ENCODE results near the gene RASGRF1. TPM values are rescaled to one million over a fixed set of nuclear protein-coding genes. Genes with fewer than 3 reads are reported as not detected.

The RASGRF1 gene
- total RNA-seq, 6 experiments from 2014 or later: 0.29 TPM; not detected in 5

DNA sequence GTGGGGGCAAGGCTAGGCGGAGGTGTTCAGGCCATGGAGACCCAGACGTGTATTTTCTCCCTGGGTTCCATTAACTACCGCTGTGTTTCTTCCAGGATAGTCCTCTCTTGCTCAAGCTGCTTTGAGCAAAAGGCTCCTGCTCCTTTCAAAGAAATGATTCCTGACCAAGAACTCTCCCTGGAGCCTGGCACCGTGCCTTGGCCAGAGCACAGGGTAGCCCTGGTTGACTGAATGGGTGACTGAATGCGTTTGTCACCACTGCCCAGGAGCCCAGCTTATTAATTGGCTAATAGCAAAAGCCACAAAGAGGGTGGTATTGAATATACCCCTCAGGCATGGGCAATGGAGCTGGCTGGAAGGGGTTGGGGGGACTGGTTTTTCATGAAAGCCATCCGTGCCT is 13.9 kb downstream of the RASGRF1 start:
- ATAC-seq (no peak), DNase-seq (no peak)
- Histone ChIP-seq H3K27me3 (no peaks in the 10 kb centered on the region), H3K9me3 (no peaks in the 10 kb centered on the region), H3K27ac (no peak overlapping the region), H3K4me3 (no peak overlapping the region), H3K4me1 (no peaks in the 10 kb centered on the region), H3K36me3 (no peaks in the 10 kb centered on the region)
- WGBS (ENCODE audit: insufficient coverage, low coverage, low lambda C conversion rate, missing lambda C conversion rate): 69% methylated on average over 6 of the region's 6 CpGs
- no peak for TF ChIP-seq POLR2A (IDR thresholded peaks at IDR 0.05)
- TF ChIP-seq, protein P1, sequence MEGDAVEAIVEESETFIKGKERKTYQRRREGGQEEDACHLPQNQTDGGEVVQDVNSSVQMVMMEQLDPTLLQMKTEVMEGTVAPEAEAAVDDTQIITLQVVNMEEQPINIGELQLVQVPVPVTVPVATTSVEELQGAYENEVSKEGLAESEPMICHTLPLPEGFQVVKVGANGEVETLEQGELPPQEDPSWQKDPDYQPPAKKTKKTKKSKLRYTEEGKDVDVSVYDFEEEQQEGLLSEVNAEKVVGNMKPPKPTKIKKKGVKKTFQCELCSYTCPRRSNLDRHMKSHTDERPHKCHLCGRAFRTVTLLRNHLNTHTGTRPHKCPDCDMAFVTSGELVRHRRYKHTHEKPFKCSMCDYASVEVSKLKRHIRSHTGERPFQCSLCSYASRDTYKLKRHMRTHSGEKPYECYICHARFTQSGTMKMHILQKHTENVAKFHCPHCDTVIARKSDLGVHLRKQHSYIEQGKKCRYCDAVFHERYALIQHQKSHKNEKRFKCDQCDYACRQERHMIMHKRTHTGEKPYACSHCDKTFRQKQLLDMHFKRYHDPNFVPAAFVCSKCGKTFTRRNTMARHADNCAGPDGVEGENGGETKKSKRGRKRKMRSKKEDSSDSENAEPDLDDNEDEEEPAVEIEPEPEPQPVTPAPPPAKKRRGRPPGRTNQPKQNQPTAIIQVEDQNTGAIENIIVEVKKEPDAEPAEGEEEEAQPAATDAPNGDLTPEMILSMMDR (IDR thresholded peaks at IDR 0.05): no peak
- intact Hi-C loops (cut with DNase I): no loop called here

DNA sequence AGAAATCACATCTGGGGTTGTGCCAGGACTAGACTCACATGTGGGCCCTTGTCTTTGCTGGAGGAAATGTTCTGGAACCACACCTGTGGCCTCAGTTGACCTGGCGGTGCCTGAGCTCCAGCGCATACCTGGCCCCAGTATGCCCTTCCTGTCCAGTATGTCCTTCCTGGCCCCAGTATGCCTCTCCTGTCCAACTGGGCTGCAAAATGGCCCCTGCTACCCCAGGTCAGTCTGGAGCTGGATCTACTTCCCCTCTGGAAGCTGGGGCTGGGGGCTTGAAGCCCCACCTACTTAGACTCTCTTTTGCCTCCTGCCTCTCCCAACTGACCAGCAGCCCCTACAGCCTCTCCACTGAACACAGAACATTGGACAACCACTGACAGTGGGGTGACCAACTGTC is 15.3 kb downstream of the RASGRF1 start:
- intact Hi-C loops (cut with DNase I): no loop called here
- WGBS (ENCODE audit: insufficient coverage, low coverage, low lambda C conversion rate, missing lambda C conversion rate): 15% methylated on average over 2 of the region's 2 CpGs
- DNase-seq (no peak), ATAC-seq (no peak)
- TF ChIP-seq, protein P1 (IDR thresholded peaks at IDR 0.05): no peak
- no peak for TF ChIP-seq POLR2A (IDR thresholded peaks at IDR 0.05)
- Histone ChIP-seq H3K27ac (no peak overlapping the region), H3K27me3 (no peaks in the 10 kb centered on the region), H3K4me3 (no peak overlapping the region), H3K4me1 (no peaks in the 10 kb centered on the region), H3K36me3 (no peaks in the 10 kb centered on the region), H3K9me3 (no peaks in the 10 kb centered on the region)

DNA sequence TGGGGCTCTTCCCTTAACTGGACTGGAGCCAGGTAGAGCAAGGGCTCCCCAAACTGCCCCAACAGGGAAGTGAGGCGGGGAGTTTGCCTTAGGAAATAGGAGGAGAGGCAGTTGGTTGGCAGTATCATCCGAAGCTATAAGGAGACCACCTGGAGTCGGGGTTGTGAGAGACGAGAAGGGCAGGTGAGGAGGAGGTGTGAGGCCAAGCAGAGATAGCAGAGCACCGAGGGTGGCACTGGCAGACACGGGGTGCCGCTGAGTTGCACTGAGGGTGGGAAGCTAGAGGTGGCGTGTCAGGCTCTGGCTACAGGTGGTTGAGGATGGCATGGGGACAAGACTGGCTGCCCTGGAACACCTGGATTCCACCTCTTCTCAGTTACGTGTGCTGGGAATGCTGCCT is 17.2 kb downstream of the RASGRF1 start:
- Histone ChIP-seq H3K9me3 (no peaks in the 10 kb centered on the region), H3K27me3 (no peaks in the 10 kb centered on the region), H3K4me1 (no peaks in the 10 kb centered on the region), H3K27ac (no peak overlapping the region), H3K36me3 (no peaks in the 10 kb centered on the region), H3K4me3 (no peak overlapping the region)
- intact Hi-C loops (cut with DNase I): no loop called here
- 51% methylated on average over 3 of the region's 9 CpGs for WGBS (ENCODE audit: insufficient coverage, low coverage, low lambda C conversion rate, missing lambda C conversion rate)
- no peak for TF ChIP-seq POLR2A (IDR thresholded peaks at IDR 0.05)
- TF ChIP-seq, protein P1 (IDR thresholded peaks at IDR 0.05): no peak
- ATAC-seq (no peak), DNase-seq (no peak)

DNA sequence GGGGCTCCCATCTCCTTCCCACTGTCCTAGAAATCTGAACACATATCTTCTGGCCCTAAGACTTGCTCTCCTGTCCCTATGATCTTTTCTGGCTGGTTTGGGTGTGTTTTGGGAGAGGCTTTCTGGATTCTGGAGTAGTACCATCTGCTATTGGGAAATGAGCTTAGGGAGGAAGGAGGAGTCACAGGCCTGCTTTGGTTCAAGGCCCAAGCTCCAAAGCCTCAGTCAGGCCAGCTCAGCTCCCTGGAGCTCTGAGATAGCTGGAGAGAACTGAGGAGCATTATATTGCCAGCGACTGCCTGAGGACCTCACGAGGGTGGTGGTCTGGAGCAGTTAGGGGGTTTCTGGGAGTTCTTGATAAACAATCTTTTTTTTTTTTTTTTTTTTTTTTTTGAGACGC is 18.7 kb downstream of the RASGRF1 start:
- no peak for TF ChIP-seq POLR2A (IDR thresholded peaks at IDR 0.05)
- TF ChIP-seq, protein P1 (IDR thresholded peaks at IDR 0.05): no peak
- Histone ChIP-seq H3K27ac (no peak overlapping the region), H3K27me3 (no peaks in the 10 kb centered on the region), H3K4me3 (no peak overlapping the region), H3K36me3 (no peaks in the 10 kb centered on the region), H3K9me3 (no peaks in the 10 kb centered on the region), H3K4me1 (peaks cover 0 to 14% (median 0%) of the 10 kb centered on the region in 4 donors)
- WGBS (ENCODE audit: insufficient coverage, low coverage, low lambda C conversion rate, missing lambda C conversion rate): 51% methylated on average over 2 of the region's 3 CpGs
- intact Hi-C loops (cut with DNase I): no loop called here
- ATAC-seq: no peak
- DNase-seq: no peak

DNA sequence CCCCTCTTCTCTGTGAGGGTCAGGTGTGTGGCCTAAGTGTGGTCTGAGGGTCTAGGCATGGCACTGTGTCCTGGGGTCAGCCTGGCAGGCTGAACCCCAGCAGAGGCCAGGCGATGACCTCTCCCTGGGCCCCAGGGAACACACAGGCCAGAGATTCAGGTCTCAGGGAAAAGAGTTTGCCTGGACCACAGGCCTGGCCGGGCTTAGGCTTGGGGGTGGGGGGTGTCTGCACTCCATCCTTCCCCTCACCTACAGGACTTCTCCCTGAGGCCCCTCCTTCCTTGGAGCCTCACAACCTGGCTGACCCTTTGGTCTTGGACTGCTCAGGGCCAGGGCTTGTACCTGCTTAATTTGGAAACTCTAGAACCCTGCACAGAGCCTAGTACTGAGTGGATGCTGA is 21.8 kb downstream of the RASGRF1 start:
- WGBS (ENCODE audit: insufficient coverage, low coverage, low lambda C conversion rate, missing lambda C conversion rate): 100% methylated on average over 1 of the region's 2 CpGs
- Histone ChIP-seq H3K36me3 (no peaks in the 10 kb centered on the region), H3K9me3 (no peaks in the 10 kb centered on the region), H3K27ac (no peak overlapping the region), H3K27me3 (no peaks in the 10 kb centered on the region), H3K4me1 (peaks cover 0 to 16% (median 0%) of the 10 kb centered on the region in 4 donors), H3K4me3 (no peak overlapping the region)
- no peak for TF ChIP-seq POLR2A (IDR thresholded peaks at IDR 0.05)
- TF ChIP-seq, protein P1 (IDR thresholded peaks at IDR 0.05): no peak
- intact Hi-C loops (cut with DNase I): no loop called here
- no peak for ATAC-seq
- DNase-seq: no peak
